Activated B cell treated with CpG ODN at 0.5 μM for 24 hours (primary cell): Measurements from ENCODE around the gene MCHR2. TPM values are rescaled to one million over a fixed set of nuclear protein-coding genes. Genes with fewer than 3 reads are reported as not detected.

Experiments used
- ATAC-seq: fragments of 200-7000 bp; cut with Tn5 transposase; one replicate; pipeline ENCODE4 v1.10.0; 2021; ENCODE audit warnings: low read depth, mild to moderate bottlenecking, moderate library complexity
- CTCF ChIA-PET: fragments of 350-600 bp; sonication (Branson Sonifier 250); formaldehyde crosslinking; loops from one replicate; lab custom pipeline; 2021; ENCODE audit warnings: antibody characterized with exemption; lab: Charles Lee
- POLR2A ChIA-PET: fragments of 350-600 bp; sonication (Branson Sonifier 250); formaldehyde crosslinking; loops from one replicate; lab custom pipeline; 2021; ENCODE audit warnings: antibody characterized with exemption; lab: Charles Lee
- DNase-seq: peaks from one replicate; pipeline ENCODE4 v3.0.0; 2022
- H3K27ac Mint-ChIP-seq: one replicate; pipeline ENCODE4 v1.8.0; 2020; ENCODE audit warnings: mixed read lengths
- H3K27me3 Mint-ChIP-seq: one replicate; pipeline ENCODE4 v1.8.0; 2021; ENCODE audit warnings: mixed read lengths
- H3K36me3 Mint-ChIP-seq: one replicate; pipeline ENCODE4 v1.8.0; 2021; ENCODE audit warnings: low read depth, mixed read lengths
- H3K4me1 Mint-ChIP-seq: one replicate; pipeline ENCODE4 v1.8.0; 2021; ENCODE audit warnings: mixed read lengths
- H3K4me3 Mint-ChIP-seq: one replicate; pipeline ENCODE4 v1.8.0; 2020; ENCODE audit warnings: mild to moderate bottlenecking, mixed read lengths
- H3K9me3 Mint-ChIP-seq: one replicate; pipeline ENCODE4 v1.8.0; 2020; ENCODE audit warnings: mixed read lengths
- intact Hi-C: fragments of 100-400 bp; cut with micrococcal nuclease; formaldehyde crosslinking; loops from one replicate; pipeline ENCODE4 v1.15.1; 2024
- total RNA-seq: library from RNA; stranded (reverse); gene quantifications from 2 replicates; pipeline ENCODE4 v1.2.3, GENCODE V29; 2022
- TF ChIP-seq, protein P1 (sequence below): fragments of 200-600 bp; IDR thresholded peaks from one replicate; pipeline ENCODE4 v1.8.0; 2022; ENCODE audit warnings: antibody characterized with exemption, mild to moderate bottlenecking

The MCHR2 gene
- total RNA-seq, 1 donor from 2014 or later = not detected

DNA sequence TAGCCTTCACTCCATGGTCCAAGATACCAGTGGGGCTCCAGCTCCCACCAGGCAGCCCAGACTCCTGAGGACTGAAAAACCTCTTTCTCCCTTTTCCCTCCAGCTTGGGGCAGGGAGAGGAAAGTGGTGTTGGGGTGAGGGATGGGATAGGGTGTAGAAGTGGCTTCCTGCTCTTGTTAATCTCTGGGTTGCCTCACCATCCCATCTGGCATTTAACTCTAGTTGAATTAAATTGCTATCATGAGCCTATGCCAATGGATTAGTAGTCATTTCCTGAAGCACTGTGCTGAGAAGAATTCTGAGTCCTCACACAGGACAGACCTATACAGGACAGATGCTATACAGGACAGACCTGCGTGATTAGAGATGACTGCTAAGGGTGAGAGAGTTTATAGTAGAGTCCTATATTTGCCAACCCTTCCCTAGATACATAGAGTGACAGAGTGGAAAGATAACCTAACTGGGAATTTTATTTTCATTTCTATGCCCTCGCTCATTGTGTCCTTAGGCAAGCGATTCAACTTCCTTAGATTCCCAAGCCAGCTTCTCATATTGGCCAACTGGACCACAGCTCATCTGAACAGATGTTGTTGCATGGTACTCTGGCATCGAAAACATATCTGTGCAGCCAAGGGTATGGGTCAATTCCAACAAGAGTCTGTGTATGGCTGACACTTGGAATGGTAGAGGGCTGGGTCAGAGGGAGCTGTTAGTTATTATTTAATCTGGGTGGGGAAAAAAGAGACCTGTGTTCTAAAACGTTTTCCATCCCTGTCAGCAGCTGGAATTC, 42.8 kb downstream of the MCHR2 start:
- CTCF ChIA-PET = no interaction called here
- H3K4me1 Mint-ChIP-seq = no peaks in the 10 kb centered on the region
- no peak overlapping the region for H3K27ac Mint-ChIP-seq

GRCh38 chr6:99946005-99946404, 48.0 kb downstream of the MCHR2 start:
- Mint-ChIP-seq H3K9me3 (no peaks in the 10 kb centered on the region), H3K36me3 (no peaks in the 10 kb centered on the region), H3K4me3 (no peak overlapping the region), H3K4me1 (no peaks in the 10 kb centered on the region), H3K27ac (no peak overlapping the region), H3K27me3 (peaks cover 2% of the 10 kb centered on the region)
- ChIA-PET POLR2A (no interaction called here), CTCF (no interaction called here)
- intact Hi-C loops = no loop called here
- TF ChIP-seq, protein P1, sequence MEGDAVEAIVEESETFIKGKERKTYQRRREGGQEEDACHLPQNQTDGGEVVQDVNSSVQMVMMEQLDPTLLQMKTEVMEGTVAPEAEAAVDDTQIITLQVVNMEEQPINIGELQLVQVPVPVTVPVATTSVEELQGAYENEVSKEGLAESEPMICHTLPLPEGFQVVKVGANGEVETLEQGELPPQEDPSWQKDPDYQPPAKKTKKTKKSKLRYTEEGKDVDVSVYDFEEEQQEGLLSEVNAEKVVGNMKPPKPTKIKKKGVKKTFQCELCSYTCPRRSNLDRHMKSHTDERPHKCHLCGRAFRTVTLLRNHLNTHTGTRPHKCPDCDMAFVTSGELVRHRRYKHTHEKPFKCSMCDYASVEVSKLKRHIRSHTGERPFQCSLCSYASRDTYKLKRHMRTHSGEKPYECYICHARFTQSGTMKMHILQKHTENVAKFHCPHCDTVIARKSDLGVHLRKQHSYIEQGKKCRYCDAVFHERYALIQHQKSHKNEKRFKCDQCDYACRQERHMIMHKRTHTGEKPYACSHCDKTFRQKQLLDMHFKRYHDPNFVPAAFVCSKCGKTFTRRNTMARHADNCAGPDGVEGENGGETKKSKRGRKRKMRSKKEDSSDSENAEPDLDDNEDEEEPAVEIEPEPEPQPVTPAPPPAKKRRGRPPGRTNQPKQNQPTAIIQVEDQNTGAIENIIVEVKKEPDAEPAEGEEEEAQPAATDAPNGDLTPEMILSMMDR = no peak
- DNase-seq (no peak), ATAC-seq (no peak)

More for the DNA sequence above, 42.8 kb downstream of the MCHR2 start:
- no peak for DNase-seq
- TF ChIP-seq, protein P1 = no peak
- Mint-ChIP-seq H3K36me3 (no peaks in the 10 kb centered on the region), H3K4me3 (no peak overlapping the region), H3K27me3 (no peaks in the 10 kb centered on the region), H3K9me3 (no peaks in the 10 kb centered on the region)
- no peak for ATAC-seq
- POLR2A ChIA-PET = no interaction called here
- intact Hi-C loops = no loop called here

GRCh38 chr6:99943846-99944245, 50.2 kb downstream of the MCHR2 start:
- ChIA-PET CTCF (no interaction called here), POLR2A (no interaction called here)
- Mint-ChIP-seq H3K36me3 (no peaks in the 10 kb centered on the region), H3K4me1 (no peaks in the 10 kb centered on the region), H3K9me3 (no peaks in the 10 kb centered on the region), H3K4me3 (no peak overlapping the region), H3K27ac (no peak overlapping the region), H3K27me3 (peaks cover 2% of the 10 kb centered on the region)
- TF ChIP-seq, protein P1 = no peak
- intact Hi-C loops = no loop called here
- ATAC-seq (no peak), DNase-seq (no peak)

DNA sequence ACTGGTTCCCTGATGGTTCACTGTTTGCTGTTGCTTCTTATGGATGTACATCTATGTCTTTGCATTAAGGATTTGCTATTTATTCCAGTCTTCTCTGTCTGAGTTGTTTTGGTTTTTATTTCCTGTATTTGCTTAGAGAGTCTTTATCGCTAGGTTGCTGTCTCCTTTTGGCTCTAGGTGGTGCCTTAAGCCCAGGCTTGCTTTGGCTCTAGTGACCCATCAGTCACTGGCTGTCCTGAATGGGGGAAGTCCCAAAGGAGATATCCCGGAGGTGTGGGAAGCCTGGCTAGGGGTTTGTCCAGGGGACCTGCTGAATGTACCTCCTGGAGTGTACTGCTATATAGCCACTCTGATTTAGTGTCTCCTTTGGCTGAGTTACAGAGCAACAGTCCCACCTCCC, 53.4 kb downstream of the MCHR2 start:
- Mint-ChIP-seq H3K9me3 (no peaks in the 10 kb centered on the region), H3K4me3 (no peak overlapping the region), H3K27ac (no peak overlapping the region), H3K4me1 (no peaks in the 10 kb centered on the region), H3K27me3 (peaks cover under 1% of the 10 kb centered on the region), H3K36me3 (no peaks in the 10 kb centered on the region)
- DNase-seq = no peak
- ChIA-PET POLR2A (no interaction called here), CTCF (no interaction called here)
- TF ChIP-seq, protein P1 = no peak
- intact Hi-C loops = no loop called here
- no peak for ATAC-seq

DNA sequence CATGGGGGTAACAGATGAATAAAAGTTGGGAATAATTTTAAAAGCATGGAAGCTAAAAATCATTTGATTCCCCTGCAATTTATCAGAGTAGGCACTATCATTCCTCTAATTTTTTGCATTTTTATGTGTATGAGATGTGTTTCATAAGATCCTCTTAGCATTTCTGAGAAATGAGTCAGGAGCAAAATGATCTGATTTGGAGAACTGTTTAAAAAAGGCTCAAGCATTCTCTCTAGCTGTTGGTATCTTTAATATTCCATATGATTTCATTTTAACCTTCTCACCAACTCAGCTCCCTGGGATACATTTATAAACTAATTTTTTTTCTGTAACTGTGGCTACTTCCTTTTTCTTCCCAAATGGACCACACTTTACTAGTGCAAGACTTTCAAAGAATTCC, 60.9 kb downstream of the MCHR2 start:
- DNase-seq = no peak
- intact Hi-C loops = no loop called here
- Mint-ChIP-seq H3K27me3 (no peaks in the 10 kb centered on the region), H3K4me3 (no peak overlapping the region), H3K9me3 (no peaks in the 10 kb centered on the region), H3K36me3 (no peaks in the 10 kb centered on the region), H3K4me1 (no peaks in the 10 kb centered on the region), H3K27ac (no peak overlapping the region)
- no peak for ATAC-seq
- ChIA-PET CTCF (no interaction called here), POLR2A (no interaction called here)
- TF ChIP-seq, protein P1 = no peak
